Kidney epithelial cell (primary cell): Measurements from ENCODE around the gene TNNI3K. TPM values are rescaled to one million over a fixed set of nuclear protein-coding genes. Genes with fewer than 3 reads are reported as not detected.

Source experiments
- DNase-seq: peaks from one replicate; pipeline ENCODE4 v3.0.0-alpha.2; 2010; ENCODE audit warnings: low read depth
- H3K27me3 ChIP-seq: 2 replicates; pipeline ENCODE4 v1.6.0; 2011; ENCODE audit warnings: low read length; ENCODE audit not compliant: control insufficient read depth, insufficient read depth
- H3K36me3 ChIP-seq: 2 replicates; pipeline ENCODE4 v1.5.1; 2011; ENCODE audit warnings: low read length; ENCODE audit not compliant: control insufficient read depth, insufficient read depth
- H3K4me3 ChIP-seq: 2 replicates; pipeline ENCODE4 v1.5.1; 2011; ENCODE audit warnings: low read depth, mild to moderate bottlenecking, control low read depth, low read length
- CTCF ChIP-seq: IDR thresholded peaks from 2 replicates; pipeline ENCODE4 v1.5.1; 2011; ENCODE audit warnings: mild to moderate bottlenecking, moderate library complexity, low read length, control low read depth, inconsistent platforms; ENCODE audit not compliant: insufficient read depth, poor library complexity, severe bottlenecking
- total RNA-seq: library from RNA; depleted of rRNA; stranded (reverse); fragments of >200 nt; gene quantifications from 2 replicates; pipeline ENCODE4 v1.2.3, GENCODE V29; 2015

TNNI3K gene
- total RNA-seq, 1 donor from 2014 or later = not detected

- no peaks in the 10 kb centered on the region for H3K36me3 ChIP-seq
- H3K27me3 ChIP-seq = no peaks in the 10 kb centered on the region
- H3K4me3 ChIP-seq = no peak overlapping the region
- no peak for DNase-seq
- no peak for TF ChIP-seq CTCF
These were observed 177.1 kb downstream of the TNNI3K start for GRCh38 chr1:74412244-74412643.

GRCh38 chr1:74415935-74416334 is 180.7 kb downstream of the TNNI3K start:
- DNase-seq = no peak
- no peaks in the 10 kb centered on the region for H3K27me3 ChIP-seq
- no peak overlapping the region for H3K4me3 ChIP-seq
- H3K36me3 ChIP-seq = no peaks in the 10 kb centered on the region
- TF ChIP-seq CTCF = no peak

DNA sequence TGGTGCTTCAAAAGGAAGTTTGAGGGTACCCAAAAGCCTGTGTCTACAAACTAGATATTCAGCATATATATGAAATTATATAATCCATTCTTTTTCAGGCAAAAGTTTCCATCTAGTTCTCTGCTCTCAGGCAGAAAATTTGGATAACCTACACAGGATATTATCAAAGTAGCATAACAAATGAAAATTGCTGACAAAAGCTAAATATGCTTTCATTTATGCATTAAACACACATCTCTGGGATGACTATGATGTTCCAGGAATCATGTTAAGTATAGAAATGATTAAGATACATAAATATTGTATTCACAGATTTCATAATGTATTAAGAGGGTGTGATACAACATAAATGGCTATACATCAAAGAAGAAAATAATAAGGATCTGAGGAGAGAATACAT is 184.4 kb downstream of the TNNI3K start:
- DNase-seq = no peak
- Histone ChIP-seq H3K36me3 (no peaks in the 10 kb centered on the region), H3K4me3 (no peak overlapping the region), H3K27me3 (no peaks in the 10 kb centered on the region)
- no peak for TF ChIP-seq CTCF

DNA sequence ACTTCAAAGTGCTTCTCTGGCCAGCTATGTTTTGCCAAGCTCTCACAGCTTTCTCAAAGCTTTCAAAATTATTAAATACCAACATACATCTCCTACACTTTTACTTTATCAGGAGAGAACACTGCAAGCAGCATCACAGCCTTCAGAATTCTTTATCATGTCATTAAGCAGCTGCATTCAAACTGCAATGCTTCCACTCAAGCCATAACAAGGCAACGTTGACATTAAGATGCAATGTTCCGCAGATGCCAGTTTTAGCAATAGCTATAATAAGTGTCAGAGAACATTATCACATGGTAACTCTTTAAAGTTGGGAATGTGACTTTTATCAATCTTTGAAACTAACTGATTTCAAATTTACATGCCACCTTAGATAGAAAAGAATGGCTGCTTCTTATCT is 185.3 kb downstream of the TNNI3K start:
- no peak for DNase-seq
- H3K27me3 ChIP-seq = no peaks in the 10 kb centered on the region
- TF ChIP-seq CTCF = no peak
- no peak overlapping the region for H3K4me3 ChIP-seq
- H3K36me3 ChIP-seq = no peaks in the 10 kb centered on the region

DNA sequence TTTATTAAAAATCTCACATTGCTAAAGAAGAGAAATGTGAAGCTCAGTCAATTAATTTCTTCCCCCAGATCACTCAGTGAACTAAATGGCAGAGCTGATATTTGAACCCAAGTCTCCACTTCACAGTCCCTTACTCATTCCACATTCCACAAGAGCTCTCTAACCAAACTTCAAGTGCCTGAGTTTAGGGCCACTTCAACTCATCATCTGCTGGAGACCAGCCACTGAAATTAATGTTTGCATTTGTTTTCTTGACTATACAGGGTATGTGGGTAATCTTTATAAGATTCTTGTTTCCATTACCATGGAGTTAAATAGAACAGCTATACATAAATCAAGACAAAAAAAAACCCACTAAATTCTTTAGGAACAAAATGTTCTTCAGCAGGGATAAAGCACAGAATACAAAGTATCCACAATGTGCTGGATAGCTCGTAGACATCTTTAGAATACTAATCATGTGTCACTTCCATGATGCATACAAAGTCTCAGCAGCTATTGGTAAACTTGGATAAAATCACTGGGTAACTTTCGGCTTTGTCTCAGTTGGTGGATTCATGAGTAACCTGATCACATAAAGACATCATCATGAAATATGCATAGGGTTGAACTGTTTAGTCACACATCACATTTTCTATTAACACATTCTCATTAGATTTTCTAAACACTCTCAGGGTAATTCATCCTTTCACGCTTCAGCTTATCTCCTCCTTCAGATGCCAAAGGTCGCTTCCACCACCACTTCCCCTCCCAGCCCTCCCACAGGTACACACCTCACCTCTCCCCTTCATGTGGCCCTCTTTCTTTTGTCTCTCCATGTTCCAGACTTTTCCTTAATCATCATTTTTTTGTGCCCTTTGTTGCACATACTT is 187.5 kb downstream of the TNNI3K start:
- DNase-seq = no peak
- no peaks in the 10 kb centered on the region for H3K36me3 ChIP-seq
- no peaks in the 10 kb centered on the region for H3K27me3 ChIP-seq
- H3K4me3 ChIP-seq = no peak overlapping the region
- no peak for TF ChIP-seq CTCF

GRCh38 chr1:74423471-74423870 is 188.3 kb downstream of the TNNI3K start:
- Histone ChIP-seq H3K4me3 (no peak overlapping the region), H3K36me3 (no peaks in the 10 kb centered on the region), H3K27me3 (no peaks in the 10 kb centered on the region)
- no peak for TF ChIP-seq CTCF
- no peak for DNase-seq
